Adrenal gland (tissue), 12 donors: ENCODE measurements around the gene ESAM. TPM values are rescaled to one million over a fixed set of nuclear protein-coding genes. Genes with fewer than 3 reads are reported as not detected.

ENCODE experiments used
- DNase-seq, 7 donors: peaks; one replicate each; pipeline ENCODE4 v3.0.0-alpha.2; 2019 to 2020
- H3K27ac ChIP-seq, 5 donors: fragments of 200-600 bp; sonication (generic) in 4 of 5; 1 replicate in 3 of 5; 2 replicates in 2 of 5; pipeline versions ENCODE4 v1.5.1 to v1.8.0; 2016 to 2020; ENCODE audit warnings: mild to moderate bottlenecking in 1 of 5
- H3K27me3 ChIP-seq: fragments of 200-600 bp; 2 replicates; pipeline ENCODE4 v1.8.0; 2021
- H3K36me3 ChIP-seq, 2 donors: fragments of 200-600 bp; replicated peaks in 1 of 2; 1 replicate in 1 of 2; 2 replicates in 1 of 2; pipeline versions ENCODE4 v1.5.1 to v1.8.0; 2018 to 2022
- H3K4me1 ChIP-seq, 2 donors: fragments of 200-600 bp; replicated peaks in 1 of 2; 1 replicate in 1 of 2; 2 replicates in 1 of 2; pipeline versions ENCODE4 v1.5.1 to v1.8.0; 2018 to 2021
- H3K4me3 ChIP-seq, 4 donors: fragments of 200-600 bp; sonication (generic) in 3 of 4; one replicate each; pipeline ENCODE4 v1.5.1; 2016 to 2018
- H3K9me3 ChIP-seq, 3 donors: fragments of 200-600 bp; sonication (generic) in 1 of 3; replicated peaks in 1 of 3; 1 replicate in 2 of 3; 2 replicates in 1 of 3; pipeline versions ENCODE4 v1.5.1 to v1.8.0; 2016 to 2021
- POLR2A ChIP-seq, 2 donors: fragments of 450-650 bp; IDR thresholded peaks; one replicate each; pipeline ENCODE4 v1.6.1; 2017; ENCODE audit warnings: antibody characterized with exemption in 2 of 2, mild to moderate bottlenecking in 2 of 2, moderate library complexity in 1 of 2
- WGBS, 4 donors: extraction: QIAGEN DNeasy Blood & Tissue Kit in 2 of 4; methylation state at CpG; one replicate each; pipeline versions ENCODE4 v1.1.5 to v1.1.7; 2013 to 2017; 5-methylcytosine and 5-hydroxymethylcytosine counted together
- intact Hi-C, 2 donors: fragments of 100-400 bp; cut with DNase I; formaldehyde crosslinking; loops; one replicate each; pipeline versions ENCODE4 v1.14.1 to v1.15.0; 2022 to 2023
- polyA plus RNA-seq, 3 donors: library from polyadenylated mRNA; stranded (reverse); fragments of 200-250 nt in 2 of 3; fragments of 350-450 nt in 1 of 3; fragmentation: Illumina TruSeq in 1 of 3; extraction: RNeasy Lipid Tissue Mini Kit (QIAGEN cat#74804) in 1 of 3; gene quantifications; one replicate each; pipeline ENCODE4 v1.2.3, GENCODE V29; 2013 to 2014
- total RNA-seq, 9 donors: library from RNA; depleted of rRNA in 4 of 9; stranded (reverse); fragments of >200 nt in 4 of 9; fragments of 120-200 nt in 1 of 9; fragmentation: NEBNext Ultra II Directional in 1 of 9; extraction: Animal tissue kit (Norgen Biotek cat#: 25700) in 1 of 9; gene quantifications; one replicate each; pipeline versions ENCODE4 v1.1.0 to v1.2.4, GENCODE V29; 2013 to 2023
- TF ChIP-seq, protein P1 (sequence below), 6 experiments: fragments of 450-650 bp in 4 of 6; fragments of 200-600 bp in 2 of 6; sonication (generic) in 1 of 6; IDR thresholded peaks; 1 replicate in 5 of 6; 2 replicates in 1 of 6; pipeline versions ENCODE4 v1.5.1 to v1.8.0; 2016 to 2021; ENCODE audit warnings: antibody characterized with exemption in 6 of 6, mild to moderate bottlenecking in 2 of 6, moderate library complexity in 1 of 6
- donor health status: healthy with polysubstance abuse.
- donor health status: Bipolar disorder and iron deficiency.
- donor health status: DM: yes; HTN: yes; CAD: no.
- donor health status: DM: no; HTN: no; CAD: no.
- donor health status: DM: no; HTN: no; CAD: no.
- donor health status: DM: yes; HTN: yes; CAD: no.

Gene ESAM
- total and polyA plus RNA-seq, 12 donors, result 8.2 to 36.9 (median 29.2) TPM

DNA sequence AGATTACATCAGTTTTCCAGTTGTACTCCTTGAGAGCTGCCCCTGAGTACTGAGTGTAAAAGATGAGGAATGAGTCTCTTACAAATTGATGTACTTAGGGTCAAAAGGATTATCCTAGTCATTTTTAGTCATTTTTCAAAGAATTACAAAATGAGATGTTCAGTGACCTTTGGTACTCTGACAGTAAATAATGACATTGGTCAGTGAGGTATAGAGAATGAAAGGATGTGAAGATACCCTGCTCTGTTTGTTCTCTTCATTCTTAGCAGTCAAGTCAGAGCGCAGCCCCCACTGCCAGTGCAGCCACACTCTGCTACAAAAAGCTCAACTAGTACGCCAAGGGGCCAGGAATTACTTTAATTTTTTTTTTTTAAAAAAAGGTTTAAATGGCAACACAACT lies 4.1 kb upstream of the ESAM start:
- intact Hi-C loops, result no loop called here

GRCh38 chr11:124763156-124763947 lies 1.3 kb upstream of the ESAM start:
- Histone ChIP-seq H3K27ac (peak overlapping the region in 1 of 5 donors; percentile 55), H3K9me3 (no peaks in the 10 kb centered on the region), H3K4me1 (peaks cover 6 to 39% of the 10 kb centered on the region in 2 donors), H3K27me3 (peaks cover 38% of the 10 kb centered on the region), H3K4me3 (peak overlapping the region in 2 of 4 donors; percentile 15 to 47), H3K36me3 (peaks cover 0 to 10% of the 10 kb centered on the region in 2 donors)
- intact Hi-C loops, result loop anchor here (5.0 kb wide), 1 partner anchor 91 kb away; the partner anchor contains the start of genes SIAE (in 2 of the 2) and SPA17 (in 2 of the 2)
- peak; percentile 70 to 89 (median 85) for DNase-seq
- 5 to 8% (median 5%) methylated on average over 20 to 21 of the region's 21 CpGs for whole genome bisulfite sequencing, 4 donors
- TF ChIP-seq, protein P1, sequence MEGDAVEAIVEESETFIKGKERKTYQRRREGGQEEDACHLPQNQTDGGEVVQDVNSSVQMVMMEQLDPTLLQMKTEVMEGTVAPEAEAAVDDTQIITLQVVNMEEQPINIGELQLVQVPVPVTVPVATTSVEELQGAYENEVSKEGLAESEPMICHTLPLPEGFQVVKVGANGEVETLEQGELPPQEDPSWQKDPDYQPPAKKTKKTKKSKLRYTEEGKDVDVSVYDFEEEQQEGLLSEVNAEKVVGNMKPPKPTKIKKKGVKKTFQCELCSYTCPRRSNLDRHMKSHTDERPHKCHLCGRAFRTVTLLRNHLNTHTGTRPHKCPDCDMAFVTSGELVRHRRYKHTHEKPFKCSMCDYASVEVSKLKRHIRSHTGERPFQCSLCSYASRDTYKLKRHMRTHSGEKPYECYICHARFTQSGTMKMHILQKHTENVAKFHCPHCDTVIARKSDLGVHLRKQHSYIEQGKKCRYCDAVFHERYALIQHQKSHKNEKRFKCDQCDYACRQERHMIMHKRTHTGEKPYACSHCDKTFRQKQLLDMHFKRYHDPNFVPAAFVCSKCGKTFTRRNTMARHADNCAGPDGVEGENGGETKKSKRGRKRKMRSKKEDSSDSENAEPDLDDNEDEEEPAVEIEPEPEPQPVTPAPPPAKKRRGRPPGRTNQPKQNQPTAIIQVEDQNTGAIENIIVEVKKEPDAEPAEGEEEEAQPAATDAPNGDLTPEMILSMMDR (IDR thresholded peaks at IDR 0.05), result peak; percentile 59 to 82 (median 74)
- no peak for TF ChIP-seq POLR2A (IDR thresholded peaks at IDR 0.05)

More for the DNA sequence above, 4.1 kb upstream of the ESAM start:
- Histone ChIP-seq H3K27ac (no peak overlapping the region), H3K36me3 (peaks cover 0 to 17% of the 10 kb centered on the region in 2 donors), H3K4me1 (peaks cover 6 to 24% of the 10 kb centered on the region in 2 donors), H3K27me3 (peaks cover 19% of the 10 kb centered on the region), H3K9me3 (no peaks in the 10 kb centered on the region), H3K4me3 (no peak overlapping the region)
- 96 to 100% (median 98%) methylated on average over 2 of the region's 2 CpGs for WGBS, 4 donors
- no peak for DNase-seq
- no peak for TF ChIP-seq POLR2A (IDR thresholded peaks at IDR 0.05)
- TF ChIP-seq, protein P1 (IDR thresholded peaks at IDR 0.05), result no peak

- Histone ChIP-seq H3K4me1 (peaks cover 6 to 43% of the 10 kb centered on the region in 2 donors), H3K36me3 (peaks cover 0 to 10% of the 10 kb centered on the region in 2 donors), H3K9me3 (no peaks in the 10 kb centered on the region), H3K27me3 (peaks cover 38% of the 10 kb centered on the region), H3K4me3 (peak overlapping the region in 2 of 4 donors; percentile 15 to 47), H3K27ac (peak overlapping the region in 1 of 5 donors; percentile 55)
- no peak for DNase-seq
- WGBS, 4 donors, result 1 to 3% (median 1%) methylated on average over 18 to 45 of the region's 45 CpGs
- TF ChIP-seq POLR2A (IDR thresholded peaks at IDR 0.05), result no peak
- TF ChIP-seq, protein P1 (IDR thresholded peaks at IDR 0.05), result no peak
- intact Hi-C loops, result loop anchor here (5.0 kb wide), 1 partner anchor 90 kb away; the partner anchor contains the start of genes SIAE (in 2 of the 2) and SPA17 (in 2 of the 2)
These were observed 600 bp upstream of the ESAM start for GRCh38 chr11:124762624-124763155.
